ENCODE measurements around the gene GNAZ.

GNAZ gene

DNA sequence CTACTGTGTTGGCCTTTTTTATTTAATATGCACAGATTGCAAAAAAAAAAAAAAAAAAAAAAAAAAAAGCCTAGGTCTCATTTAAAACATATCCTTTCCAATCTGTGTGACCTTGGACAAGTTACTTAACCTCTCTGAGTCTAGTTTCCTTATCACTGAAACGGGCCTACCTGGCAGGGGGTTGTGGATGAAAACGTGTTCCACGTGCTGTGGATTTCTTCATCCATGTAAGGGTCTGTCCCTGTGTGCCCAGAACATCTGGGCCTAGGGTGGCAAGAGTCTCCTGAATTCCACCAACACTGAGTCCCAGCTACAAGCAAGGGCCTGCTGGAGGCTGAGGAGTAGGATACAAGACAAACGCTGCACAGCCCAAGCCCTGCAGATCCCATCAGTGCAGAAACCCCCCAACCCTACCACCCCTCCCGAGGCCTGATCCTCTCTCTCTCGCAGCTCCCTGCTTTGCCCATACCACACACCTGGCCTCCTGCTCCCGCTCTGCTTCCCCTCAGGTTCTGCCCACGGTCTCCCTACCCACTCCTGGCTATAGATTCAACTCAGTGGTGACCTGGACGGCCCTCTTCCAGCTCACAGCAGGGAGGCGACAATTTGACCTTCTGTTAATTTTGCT, 4.7 kb upstream of the GNAZ start:
- DNase-seq, result no peak

DNA sequence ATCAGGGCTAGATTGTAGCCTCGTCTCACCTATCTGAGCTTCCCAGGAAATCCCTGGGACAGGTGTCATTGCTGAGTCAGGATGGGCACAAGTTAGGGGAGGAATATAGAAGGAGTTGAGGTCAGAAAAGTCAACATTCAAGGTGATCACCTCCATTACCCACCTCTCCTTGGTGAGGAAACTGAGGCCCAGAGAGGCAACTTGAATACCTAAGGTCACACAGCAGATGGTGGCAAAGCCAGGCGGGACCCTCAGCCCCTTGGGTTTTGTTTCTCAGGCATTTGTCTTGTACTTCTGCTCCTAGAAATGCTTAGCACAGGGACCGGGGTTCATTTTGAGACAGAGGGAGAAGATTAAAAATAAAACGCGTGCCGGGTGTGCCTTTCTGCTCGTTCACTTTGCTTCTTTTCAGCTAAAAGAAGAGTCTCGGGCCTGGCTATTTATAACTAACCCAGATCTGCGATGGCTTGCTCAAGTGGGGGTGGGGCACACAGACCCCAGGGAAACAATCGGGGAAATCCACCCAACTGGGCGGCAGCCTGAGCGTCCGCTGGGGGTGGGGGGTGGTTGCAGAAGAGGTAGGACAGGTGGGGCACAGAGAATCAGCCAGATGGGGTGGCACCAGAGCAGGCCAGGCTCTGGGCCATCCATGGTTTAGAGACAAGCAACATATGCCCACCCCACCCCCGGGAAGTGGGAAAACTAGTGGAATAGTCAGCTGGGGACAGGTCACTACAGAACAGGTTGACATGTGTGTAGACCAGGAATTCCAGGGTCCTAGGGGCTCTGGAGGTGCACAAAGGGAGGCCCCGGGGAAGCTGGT, 3.9 kb upstream of the GNAZ start:
- no peak for DNase-seq

GRCh38 chr22:23067023-23067650, 3.2 kb upstream of the GNAZ start:
- DNase-seq, result no peak

- DNase-seq, result no peak
Measured at GRCh38 chr22:23067691-23068090, 2.6 kb upstream of the GNAZ start.

DNA sequence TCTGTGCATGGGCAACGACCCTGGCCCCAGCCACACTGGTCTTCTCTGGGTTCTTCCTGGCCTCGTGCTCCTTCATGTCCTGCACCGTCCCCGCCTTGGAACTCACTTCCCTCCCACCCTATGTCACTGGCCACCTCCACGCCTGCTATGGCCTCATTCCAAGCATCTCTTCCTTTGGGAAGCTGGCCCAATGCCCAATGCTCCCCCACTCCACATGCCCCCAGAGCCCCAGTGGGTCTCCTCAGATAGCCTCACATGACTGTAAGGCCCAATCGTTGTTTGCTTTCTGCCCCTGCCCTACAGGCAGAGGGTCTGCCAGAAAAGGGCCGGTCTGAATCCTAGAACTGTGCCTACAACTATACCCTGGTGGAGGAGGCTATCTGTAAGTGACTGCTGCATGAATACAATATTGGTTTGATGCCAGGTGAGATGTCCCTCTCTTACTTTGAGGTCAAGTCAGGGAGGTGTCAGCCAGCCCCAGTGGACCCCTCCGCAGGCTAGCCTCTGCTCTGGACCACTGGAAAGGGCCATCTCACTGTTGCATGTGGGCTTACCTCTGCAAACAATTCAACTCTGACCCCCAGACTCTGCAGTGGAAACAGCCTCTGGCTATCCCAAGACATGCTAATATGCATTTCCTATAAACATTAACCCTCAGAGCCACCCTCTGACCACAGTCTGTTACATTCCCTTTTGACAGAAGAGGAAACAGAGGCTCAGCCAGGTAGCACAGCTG, 2.1 kb upstream of the GNAZ start:
- no peak for DNase-seq

DNA sequence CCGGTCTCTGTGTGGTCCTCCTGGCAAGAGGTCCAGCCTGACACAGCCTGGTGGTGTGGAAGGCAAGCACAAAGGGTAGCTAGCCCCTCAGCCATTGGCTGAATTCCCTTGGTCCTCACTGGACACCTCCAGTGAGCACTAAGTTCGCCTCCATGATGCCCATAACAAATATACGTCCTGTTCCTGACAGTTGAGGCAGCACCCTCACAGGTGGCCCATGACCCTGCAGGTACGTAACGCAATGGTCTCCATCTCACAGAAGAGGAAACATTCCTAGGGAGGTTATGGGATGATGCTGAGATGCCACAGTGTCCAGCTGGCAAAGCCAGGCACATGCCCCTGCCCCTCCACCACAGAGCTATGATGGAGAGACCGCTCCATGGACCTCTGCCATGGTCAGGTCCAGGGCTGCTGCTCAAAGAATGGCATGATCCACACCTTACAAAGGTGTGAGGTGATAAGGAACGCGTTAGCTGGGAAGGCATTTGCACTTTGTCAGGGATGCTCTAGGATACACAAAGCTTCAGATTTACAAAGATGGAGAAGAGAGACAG, 1.4 kb upstream of the GNAZ start:
- no peak for DNase-seq

GRCh38 chr22:23069502-23070357, 589 bp upstream of the GNAZ start:
- DNase-seq, result peak; percentile 89

- DNase-seq, result no peak
Measured at GRCh38 chr22:23071230-23072076, 1.1 kb downstream of the GNAZ start.

DNA sequence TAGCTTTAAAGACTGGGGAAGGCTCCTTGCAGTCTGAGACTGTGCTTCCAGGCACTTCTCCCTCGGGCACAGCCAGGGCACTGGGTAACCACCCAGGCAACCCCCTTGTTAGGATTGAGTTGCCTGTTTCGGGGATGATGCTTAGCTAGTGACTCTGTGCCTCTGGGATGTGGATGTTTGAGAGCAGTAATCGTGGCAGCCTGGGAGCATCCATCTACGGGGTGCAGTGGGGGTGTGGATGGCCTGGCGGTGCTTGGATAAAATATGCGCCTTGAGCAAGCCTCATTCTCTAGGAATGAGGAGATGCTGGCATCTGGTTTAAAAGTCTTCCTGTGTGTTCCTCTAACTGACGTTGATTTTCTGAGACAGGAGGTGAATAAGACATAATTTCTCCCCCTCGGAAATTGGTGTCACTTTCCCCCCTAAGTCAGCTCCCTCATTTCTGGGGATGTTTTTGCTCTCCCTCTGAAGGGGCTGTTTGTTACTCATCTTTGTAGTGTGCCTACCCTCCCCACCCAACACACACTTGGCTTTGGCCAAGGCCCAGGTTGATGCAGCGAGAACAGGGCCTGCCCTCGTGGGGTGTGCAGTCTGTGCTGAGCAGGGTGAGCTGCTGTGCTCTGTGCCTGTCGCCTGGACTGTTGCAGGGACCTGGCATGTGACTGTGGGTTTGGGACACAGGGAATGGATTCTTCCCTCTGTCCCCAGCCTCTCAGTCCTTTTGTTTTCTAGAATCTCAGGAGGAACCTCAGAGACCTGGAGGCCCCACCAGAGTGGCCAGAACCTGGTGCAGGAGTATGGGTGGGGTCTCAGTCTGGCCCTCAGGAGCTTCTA, 2.0 kb downstream of the GNAZ start:
- DNase-seq, result no peak

- DNase-seq, result no peak
Measured at GRCh38 chr22:23072911-23073491, 2.7 kb downstream of the GNAZ start.

DNA sequence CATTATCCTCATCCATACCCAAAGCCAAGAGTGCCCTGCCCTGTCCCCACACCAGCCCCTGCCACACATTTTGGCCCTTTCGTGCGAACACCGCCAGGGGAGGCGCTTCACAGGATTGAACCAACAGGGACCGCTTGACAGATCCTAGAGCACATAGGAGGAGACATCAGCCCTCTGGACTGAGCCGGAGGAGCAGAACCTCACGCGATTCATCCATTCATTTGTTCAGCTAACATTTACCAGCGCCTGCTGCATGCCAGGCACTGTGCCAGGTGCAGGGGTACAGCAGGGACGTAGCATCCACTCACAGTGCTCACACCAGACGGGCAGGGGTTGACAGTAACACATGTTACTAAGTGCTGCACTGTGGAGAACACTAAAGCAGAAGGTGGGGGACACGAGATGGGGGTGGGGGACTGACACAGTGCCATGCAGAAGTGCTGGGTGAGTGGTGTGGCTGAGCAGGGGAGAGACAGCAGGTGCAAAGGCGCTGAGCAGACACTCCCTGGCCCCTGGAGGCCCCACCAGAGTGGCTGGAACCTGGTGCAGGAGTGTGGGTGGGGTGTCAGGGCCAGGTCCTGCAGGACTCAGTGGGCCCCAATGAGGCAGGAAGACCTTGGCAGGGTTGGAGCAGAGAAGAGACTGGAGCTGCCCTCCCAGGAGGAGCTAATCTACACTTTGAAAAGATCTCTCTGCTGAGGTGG, 3.4 kb downstream of the GNAZ start:
- no peak for DNase-seq

DNA sequence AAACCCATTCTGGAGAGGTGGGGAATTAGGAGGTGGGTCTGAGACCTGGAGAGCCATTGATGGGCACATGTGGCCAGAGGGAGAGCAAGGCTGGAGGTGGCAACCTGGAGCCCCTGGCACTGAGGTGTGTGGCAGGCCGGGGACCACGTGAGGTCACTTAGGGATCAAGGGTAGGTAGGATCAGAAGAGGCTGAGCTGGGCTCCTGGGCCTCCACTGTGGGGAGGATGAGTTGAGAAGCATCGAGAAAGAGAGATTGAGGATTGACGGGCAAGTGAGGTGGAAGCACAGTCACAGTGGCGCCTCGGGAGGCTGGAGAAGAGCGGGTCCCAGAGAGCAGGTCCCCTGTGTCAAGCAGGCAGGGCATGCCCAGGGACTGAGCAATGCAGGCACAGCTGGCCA, 4.1 kb downstream of the GNAZ start:
- no peak for DNase-seq

GRCh38 chr22:23075050-23075449, 4.7 kb downstream of the GNAZ start:
- no peak for DNase-seq

DNA sequence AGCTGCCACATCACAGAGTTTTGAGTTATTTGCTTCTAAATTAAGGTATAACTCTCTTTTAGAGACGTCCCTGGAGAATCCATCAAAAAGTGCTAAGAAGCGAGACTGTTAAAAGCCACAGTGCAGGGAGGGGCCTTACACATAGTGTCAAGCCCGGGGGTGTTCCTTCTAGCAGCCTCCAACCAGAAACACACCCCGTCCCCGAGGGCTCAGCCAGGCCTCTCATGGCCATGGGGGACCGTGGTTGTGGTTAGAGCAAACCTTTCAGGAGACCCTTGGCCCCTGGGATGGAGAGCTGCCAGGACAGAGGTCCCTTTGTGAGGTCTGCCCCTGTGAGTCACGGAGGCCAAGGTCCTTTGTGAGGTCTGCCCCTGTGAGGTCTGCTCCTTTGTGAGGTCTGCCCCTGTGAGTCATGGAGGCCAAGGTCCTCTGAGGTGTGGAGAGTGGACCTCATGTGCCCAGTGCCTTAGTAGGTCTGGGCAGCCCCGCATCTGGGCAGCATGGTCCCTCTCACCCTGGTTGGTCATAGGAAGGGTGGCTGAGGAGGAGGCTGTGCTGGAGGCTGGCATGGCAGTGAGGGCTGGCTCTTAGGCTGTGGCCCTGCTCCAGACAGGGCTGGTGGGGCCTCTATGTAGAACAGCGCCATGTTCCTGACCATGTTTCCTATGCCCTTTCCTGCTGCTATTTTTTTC, 5.4 kb downstream of the GNAZ start:
- DNase-seq, result no peak

DNA sequence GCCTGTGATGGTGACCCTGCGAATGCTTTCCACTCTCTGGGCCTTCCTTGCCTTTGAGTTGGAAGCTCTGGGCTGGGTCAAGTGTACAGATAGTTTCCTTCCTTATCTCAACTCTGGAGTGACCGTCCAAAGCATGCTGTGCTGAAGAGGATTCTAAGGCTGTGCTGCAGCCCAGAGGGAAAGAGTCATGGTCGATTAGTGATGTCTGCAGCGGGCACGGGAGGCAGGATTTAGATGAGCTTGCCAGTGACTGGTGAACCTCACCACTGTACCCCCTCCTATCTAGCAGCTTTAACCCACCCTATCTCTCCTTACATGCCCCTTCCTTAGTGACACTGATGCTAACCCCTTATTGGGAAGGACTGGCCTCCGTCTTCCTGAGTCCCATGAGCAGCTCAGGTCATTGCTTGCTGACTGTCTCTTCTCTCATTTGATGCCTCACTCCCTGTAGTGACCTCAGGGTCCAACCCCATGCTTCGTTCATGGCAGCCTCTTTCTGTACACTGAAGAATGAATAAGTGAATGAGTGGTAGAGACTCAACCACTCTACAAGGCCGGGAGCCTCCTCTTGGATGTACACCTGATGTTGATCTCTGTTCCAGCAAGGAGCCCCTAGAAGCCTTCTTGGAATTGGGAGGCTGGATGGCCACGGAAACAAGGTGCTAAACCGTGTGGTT, 6.7 kb downstream of the GNAZ start:
- no peak for DNase-seq

GRCh38 chr22:23077627-23078461, 7.5 kb downstream of the GNAZ start:
- no peak for DNase-seq

DNA sequence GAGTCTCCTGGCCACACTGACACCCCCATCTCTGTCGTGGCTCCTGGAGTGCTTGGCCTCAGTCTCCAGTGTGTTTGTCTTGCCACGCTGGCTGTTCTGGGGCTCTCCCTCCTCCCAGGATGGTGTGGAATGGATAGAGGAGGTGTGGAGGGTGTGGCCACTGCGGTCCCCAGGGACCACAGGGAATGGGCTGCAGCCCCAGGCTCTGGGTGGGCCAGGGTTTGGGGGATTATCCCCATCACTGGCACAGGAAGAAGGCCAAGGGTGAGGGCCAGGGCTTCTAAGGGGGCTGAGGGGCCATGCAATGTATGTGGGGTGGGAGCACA, 8.1 kb downstream of the GNAZ start:
- DNase-seq, result no peak

All from activated CD4-positive, alpha-beta T cell treated with anti-CD3 and anti-CD28 coated beads, Interleukin-10, Interleukin-2, amounts not matched to agents 100 ng/mL and 50 ng/mL, durations not matched to agents 16 hours and 8 hours (primary cell).